Gastrocnemius medialis (tissue), 4 donors: ENCODE measurements around the gene PRPS2.

Source experiments
- CTCF ChIP-seq, 5 experiments: fragments of 450-650 bp in 3 of 5; fragments of 200-600 bp in 2 of 5; sonication (generic) in 2 of 5; IDR thresholded peaks in 4 of 5; conservative IDR thresholded peaks in 1 of 5; 1 replicate in 4 of 5; 2 replicates in 1 of 5; pipeline ENCODE4 v1.5.1; 2016 to 2019; ENCODE audit warnings: antibody characterized with exemption in 5 of 5, mild to moderate bottlenecking in 3 of 5, moderate library complexity in 3 of 5
- POLR2A ChIP-seq, 2 donors: fragments of 450-650 bp; IDR thresholded peaks; one replicate each; pipeline ENCODE4 v1.6.1; 2017; ENCODE audit warnings: antibody characterized with exemption in 2 of 2, mild to moderate bottlenecking in 2 of 2, moderate library complexity in 2 of 2

DNA sequence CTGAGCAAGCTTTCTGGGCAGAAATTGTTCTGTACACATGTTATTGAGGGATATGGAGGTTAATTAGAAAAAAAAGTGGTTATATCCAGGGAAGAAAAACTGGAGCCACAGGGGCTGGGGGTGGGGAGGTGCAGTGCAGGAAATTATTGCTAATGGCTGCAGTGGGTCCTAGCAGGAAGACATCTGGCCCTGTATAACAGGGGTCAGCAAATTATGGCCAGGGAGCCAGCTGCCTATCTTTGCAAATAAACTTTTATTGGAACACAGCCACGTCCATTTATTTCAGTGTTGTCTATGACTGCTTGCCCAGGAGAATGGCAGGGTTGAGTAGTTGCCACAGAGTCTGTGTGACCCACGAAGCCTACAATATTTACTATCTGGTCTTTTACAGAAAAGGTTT is 23.4 kb upstream of the PRPS2 start:
- TF ChIP-seq CTCF (IDR thresholded peaks at IDR 0.05 in 4 of 5, conservative IDR thresholded peaks at IDR 0.05 in 1 of 5) (no peak), POLR2A (IDR thresholded peaks at IDR 0.05) (no peak)
